DMS53 (cell line): ENCODE results near the gene HDAC8.
A peak's percentile ranks its signal among the peaks of the same experiment; 100 is the strongest.
"Not testable (repeated sequence)": the region's sequence is repeated elsewhere in the genome, so short reads cannot be mapped to it uniquely, and the experiment has no call there.

ENCODE experiments used
- DNase-seq: peaks from one replicate; lab custom pipeline; 2025; lab: John Stamatoyannopoulos, UW

The HDAC8 gene

GRCh38 chrX:72373136-72373535, 199.5 kb downstream of the HDAC8 start:
- no peak for DNase-seq

- DNase-seq: no peak
Observed at GRCh38 chrX:72372735-72373134, 199.9 kb downstream of the HDAC8 start.

- no peak for DNase-seq
Observed at GRCh38 chrX:72371405-72371804, 201.2 kb downstream of the HDAC8 start.

GRCh38 chrX:72368796-72369195, 203.8 kb downstream of the HDAC8 start:
- DNase-seq: no peak

- no peak for DNase-seq
Observed at GRCh38 chrX:72367516-72367915, 205.1 kb downstream of the HDAC8 start.

- DNase-seq: no peak
Observed at GRCh38 chrX:72366701-72367454, 205.8 kb downstream of the HDAC8 start.

GRCh38 chrX:72366178-72366577, 206.5 kb downstream of the HDAC8 start:
- DNase-seq: no peak

- no peak for DNase-seq
Observed at GRCh38 chrX:72365126-72365525, 207.5 kb downstream of the HDAC8 start.

GRCh38 chrX:72360326-72360725, 212.3 kb downstream of the HDAC8 start:
- no peak for DNase-seq

- DNase-seq: no peak
Observed at GRCh38 chrX:72358313-72358712, 214.3 kb downstream of the HDAC8 start.

GRCh38 chrX:72352786-72353185, 219.9 kb downstream of the HDAC8 start:
- no peak for DNase-seq

- DNase-seq: no peak
Observed at GRCh38 chrX:72351606-72352334, 220.9 kb downstream of the HDAC8 start.

- peak; percentile 2 for DNase-seq
Observed at GRCh38 chrX:72349190-72349589, 223.5 kb downstream of the HDAC8 start.

- no peak for DNase-seq
Observed at GRCh38 chrX:72348247-72348979, 224.2 kb downstream of the HDAC8 start.

GRCh38 chrX:72347366-72347765, 225.3 kb downstream of the HDAC8 start:
- no peak for DNase-seq

- no peak for DNase-seq
Observed at GRCh38 chrX:72346302-72346949, 226.2 kb downstream of the HDAC8 start.

GRCh38 chrX:72340626-72341025, 232.0 kb downstream of the HDAC8 start:
- DNase-seq: no peak

GRCh38 chrX:72340041-72340440, 232.6 kb downstream of the HDAC8 start:
- no peak for DNase-seq

GRCh38 chrX:72330131-72330530, 242.5 kb downstream of the HDAC8 start:
- DNase-seq: peak; percentile 52

GRCh38 chrX:72326605-72327300, 245.9 kb downstream of the HDAC8 start:
- no peak for DNase-seq

GRCh38 chrX:72319651-72320050, 253.0 kb downstream of the HDAC8 start:
- DNase-seq: not testable (repeated sequence)

- DNase-seq: no peak
Observed at GRCh38 chrX:72317139-72317538, 255.5 kb downstream of the HDAC8 start.
